Activated naive CD8-positive, alpha-beta T cell treated with anti-CD3 and anti-CD28 coated beads for 36 hours (primary cell): ENCODE results near the gene EPHB3. TPM values are rescaled to one million over a fixed set of nuclear protein-coding genes. Genes with fewer than 3 reads are reported as not detected.

Source experiments
- DNase-seq: peaks from one replicate; pipeline ENCODE4 v3.0.0; 2021
- H3K27ac Mint-ChIP-seq: one replicate; pipeline ENCODE4 v1.8.0; 2022; ENCODE audit warnings: mild to moderate bottlenecking, moderate library complexity, mixed read lengths
- H3K27me3 Mint-ChIP-seq: one replicate; pipeline ENCODE4 v1.8.0; 2022; ENCODE audit warnings: mild to moderate bottlenecking, mixed read lengths
- H3K36me3 Mint-ChIP-seq: one replicate; pipeline ENCODE4 v1.8.0; 2021; ENCODE audit warnings: mild to moderate bottlenecking, mixed read lengths
- H3K4me1 Mint-ChIP-seq: one replicate; pipeline ENCODE4 v1.8.0; 2021; ENCODE audit warnings: mixed read lengths
- H3K4me3 Mint-ChIP-seq: one replicate; pipeline ENCODE4 v1.8.0; 2022; ENCODE audit warnings: mild to moderate bottlenecking, moderate library complexity, mixed read lengths
- H3K9me3 Mint-ChIP-seq: one replicate; pipeline ENCODE4 v1.8.0; 2022; ENCODE audit warnings: mixed read lengths
- total RNA-seq, 2 experiments: library from RNA; stranded (reverse); gene quantifications; one replicate each; pipeline ENCODE4 v1.2.3, GENCODE V29; 2021

The EPHB3 gene
- total RNA-seq, 2 experiments from 2014 or later, result 0.04 to 0.16 TPM

DNA sequence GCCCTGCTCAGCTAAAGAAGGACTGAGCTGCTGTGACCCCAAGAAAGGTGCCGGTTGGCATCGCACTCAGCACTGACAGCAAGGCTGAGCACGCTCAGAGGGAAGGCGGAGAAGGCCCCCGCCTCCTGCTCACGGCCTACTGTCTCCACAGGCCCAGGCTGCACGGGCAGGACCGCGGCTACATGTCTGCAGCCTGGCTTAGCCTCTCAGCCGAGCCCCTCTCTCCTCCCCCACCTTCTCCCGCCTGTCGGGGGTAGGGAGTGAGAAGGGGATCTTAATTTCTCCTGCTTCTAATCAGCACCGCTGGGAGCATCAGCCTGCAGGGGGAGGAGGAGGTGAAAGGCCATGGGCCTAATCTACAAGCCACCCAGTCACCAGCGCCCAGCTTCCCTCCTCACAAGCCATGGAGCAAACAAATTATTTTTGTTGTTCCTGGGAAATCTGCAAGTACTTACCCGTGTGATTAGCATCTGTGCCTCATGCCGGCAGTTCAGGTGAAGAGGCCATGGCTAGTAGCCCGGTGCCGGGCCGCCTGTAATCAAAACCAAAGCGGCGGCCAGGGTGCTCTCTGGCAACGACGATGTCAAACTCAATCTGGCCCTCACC lies 68.1 kb downstream of the EPHB3 start:
- no peaks in the 10 kb centered on the region for H3K36me3 Mint-ChIP-seq
- H3K9me3 Mint-ChIP-seq, result no peaks in the 10 kb centered on the region
- H3K4me1 Mint-ChIP-seq, result no peaks in the 10 kb centered on the region
- H3K27me3 Mint-ChIP-seq, result no peaks in the 10 kb centered on the region
- H3K4me3 Mint-ChIP-seq, result no peak overlapping the region
- DNase-seq, result no peak
- no peak overlapping the region for H3K27ac Mint-ChIP-seq

- H3K27ac Mint-ChIP-seq, result no peak overlapping the region
- H3K4me3 Mint-ChIP-seq, result no peak overlapping the region
- H3K27me3 Mint-ChIP-seq, result no peaks in the 10 kb centered on the region
- H3K4me1 Mint-ChIP-seq, result peaks cover 2% of the 10 kb centered on the region
- no peaks in the 10 kb centered on the region for H3K9me3 Mint-ChIP-seq
- no peaks in the 10 kb centered on the region for H3K36me3 Mint-ChIP-seq
- DNase-seq, result no peak
Observed at GRCh38 chr3:184630861-184631471, 69.4 kb downstream of the EPHB3 start.

- Mint-ChIP-seq H3K36me3 (no peaks in the 10 kb centered on the region), H3K27me3 (no peaks in the 10 kb centered on the region), H3K27ac (no peak overlapping the region), H3K9me3 (no peaks in the 10 kb centered on the region), H3K4me1 (peaks cover 2% of the 10 kb centered on the region), H3K4me3 (no peak overlapping the region)
- no peak for DNase-seq
Observed at GRCh38 chr3:184631472-184631861, 69.9 kb downstream of the EPHB3 start.

Other genes starting within 250 kb of the EPHB3 start
- 100 to 1,000 TPM; 644 to 660 TPM for gene EIF4G1, start 247.2 kb upstream of the EPHB3 start, total RNA-seq
- gene FAM131A, start 224.2 kb upstream of the EPHB3 start, total RNA-seq, result 1 to 10 TPM; 2.1 to 3.4 TPM
- gene CLCN2, start 200.2 kb upstream of the EPHB3 start, total RNA-seq, result 1 to 10 TPM; 5.0 to 6.8 TPM
- gene POLR2H, start 200.1 kb upstream of the EPHB3 start, total RNA-seq, result 100 to 1,000 TPM; 175 to 177 TPM
- gene THPO, start 183.6 kb upstream of the EPHB3 start, total RNA-seq, result not detected
- gene CHRD, start 181.7 kb upstream of the EPHB3 start, total RNA-seq, result not detected
- gene MAGEF1, start 150.3 kb downstream of the EPHB3 start, total RNA-seq, result 10 to 100 TPM; 22.5 to 26.9 TPM